Activated naive CD4-positive, alpha-beta T cell treated with anti-CD3 and anti-CD28 coated beads for 36 hours (primary cell): Measurements from ENCODE around the gene C3orf70. TPM values are rescaled to one million over a fixed set of nuclear protein-coding genes. Genes with fewer than 3 reads are reported as not detected.

Experiments used
- CTCF ChIA-PET: fragments of 350-600 bp; sonication (Branson Sonifier 250); formaldehyde crosslinking; loops from one replicate; lab custom pipeline; 2021; ENCODE audit warnings: antibody characterized with exemption; lab: Charles Lee
- DNase-seq: peaks from one replicate; pipeline ENCODE4 v3.0.0-alpha.2; 2020
- H3K27ac Mint-ChIP-seq: one replicate; pipeline ENCODE4 v1.8.0; 2021; ENCODE audit warnings: mild to moderate bottlenecking, mixed read lengths
- H3K27me3 Mint-ChIP-seq: one replicate; pipeline ENCODE4 v1.8.0; 2021; ENCODE audit warnings: low read depth, mixed read lengths
- H3K36me3 Mint-ChIP-seq: one replicate; pipeline ENCODE4 v1.8.0; 2021; ENCODE audit warnings: low read depth, mixed read lengths
- H3K4me1 Mint-ChIP-seq: one replicate; pipeline ENCODE4 v1.8.0; 2021; ENCODE audit warnings: low read depth, mixed read lengths
- H3K4me3 Mint-ChIP-seq: one replicate; pipeline ENCODE4 v1.8.0; 2021; ENCODE audit warnings: mild to moderate bottlenecking, moderate library complexity, mixed read lengths
- H3K9me3 Mint-ChIP-seq: one replicate; pipeline ENCODE4 v1.8.0; 2021; ENCODE audit warnings: mixed read lengths
- intact Hi-C: fragments of 100-400 bp; cut with micrococcal nuclease; formaldehyde crosslinking; loops from one replicate; pipeline ENCODE4 v1.15.1; 2023
- total RNA-seq, 2 experiments: library from RNA; stranded (reverse); gene quantifications; one replicate each; pipeline ENCODE4 v1.2.3, GENCODE V29; 2021

The C3orf70 gene
- total RNA-seq, 2 experiments from 2014 or later: not detected

- CTCF ChIA-PET: no interaction called here
- H3K27ac Mint-ChIP-seq: no peak overlapping the region
- H3K4me1 Mint-ChIP-seq: no peaks in the 10 kb centered on the region
- H3K36me3 Mint-ChIP-seq: no peaks in the 10 kb centered on the region
- intact Hi-C loops: no loop called here
- H3K27me3 Mint-ChIP-seq: peaks cover 11% of the 10 kb centered on the region
- no peaks in the 10 kb centered on the region for H3K9me3 Mint-ChIP-seq
- H3K4me3 Mint-ChIP-seq: no peak overlapping the region
- no peak for DNase-seq
Observed at GRCh38 chr3:185164428-185165217, 11.8 kb upstream of the C3orf70 start.

- H3K27ac Mint-ChIP-seq: no peak overlapping the region
- CTCF ChIA-PET: no interaction called here
- no peaks in the 10 kb centered on the region for H3K4me1 Mint-ChIP-seq
- no peaks in the 10 kb centered on the region for H3K36me3 Mint-ChIP-seq
- H3K4me3 Mint-ChIP-seq: no peak overlapping the region
- no peak for DNase-seq
- H3K9me3 Mint-ChIP-seq: no peaks in the 10 kb centered on the region
- intact Hi-C loops: no loop called here
- peaks cover 19% of the 10 kb centered on the region for H3K27me3 Mint-ChIP-seq
Observed at GRCh38 chr3:185162634-185163033, 9.8 kb upstream of the C3orf70 start.

DNA sequence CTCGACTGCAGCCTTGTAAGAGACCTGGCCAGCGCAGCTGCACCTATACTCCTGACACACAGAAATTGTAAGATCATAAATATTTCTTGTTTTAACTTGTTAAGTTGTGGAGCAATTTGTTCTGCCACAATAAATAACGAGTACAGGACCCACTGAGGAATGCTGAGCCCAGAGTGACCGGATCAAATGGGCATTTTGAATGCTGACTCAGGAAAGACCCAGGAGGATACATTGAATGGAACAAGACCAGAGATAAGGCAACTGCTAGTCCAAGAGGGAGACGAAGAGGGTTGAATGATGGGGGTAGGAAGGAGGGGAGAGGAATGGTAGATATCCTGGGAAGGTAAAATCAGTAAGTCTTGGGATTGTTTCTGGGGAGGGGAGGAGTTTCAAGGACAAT, 8.9 kb upstream of the C3orf70 start:
- no peaks in the 10 kb centered on the region for H3K9me3 Mint-ChIP-seq
- peaks cover 19% of the 10 kb centered on the region for H3K27me3 Mint-ChIP-seq
- intact Hi-C loops: no loop called here
- no peaks in the 10 kb centered on the region for H3K36me3 Mint-ChIP-seq
- no peak overlapping the region for H3K27ac Mint-ChIP-seq
- H3K4me1 Mint-ChIP-seq: no peaks in the 10 kb centered on the region
- CTCF ChIA-PET: no interaction called here
- DNase-seq: no peak
- H3K4me3 Mint-ChIP-seq: no peak overlapping the region

DNA sequence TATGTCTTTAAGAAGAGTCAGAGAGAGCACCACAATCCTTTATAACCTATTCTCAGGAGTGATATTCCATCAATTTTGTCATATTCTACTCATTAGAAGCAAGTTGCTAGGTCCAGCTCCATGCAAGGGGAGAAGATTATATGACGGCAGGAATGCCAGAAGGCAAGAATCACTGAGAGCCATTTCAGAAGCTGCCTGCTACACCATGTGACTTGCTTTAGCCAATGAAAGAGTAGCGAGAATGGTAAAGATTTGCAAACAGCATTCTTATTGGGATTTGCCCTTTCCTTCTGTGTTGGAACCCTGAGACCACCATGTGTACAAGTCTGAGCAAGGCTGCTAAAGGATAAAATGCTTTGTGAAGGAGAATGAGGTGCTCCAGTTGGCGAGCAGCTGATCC, 4.5 kb upstream of the C3orf70 start:
- H3K9me3 Mint-ChIP-seq: no peaks in the 10 kb centered on the region
- H3K4me1 Mint-ChIP-seq: peaks cover 2% of the 10 kb centered on the region
- DNase-seq: no peak
- no peaks in the 10 kb centered on the region for H3K36me3 Mint-ChIP-seq
- H3K27me3 Mint-ChIP-seq: peaks cover 16% of the 10 kb centered on the region
- H3K27ac Mint-ChIP-seq: no peak overlapping the region
- CTCF ChIA-PET: no interaction called here
- no peak overlapping the region for H3K4me3 Mint-ChIP-seq
- intact Hi-C loops: no loop called here

GRCh38 chr3:185155678-185156077, 2.8 kb upstream of the C3orf70 start:
- CTCF ChIA-PET: interaction anchor here (0.6 kb wide), 1 partner anchor 199 kb away, joined by 3 read pairs; no protein-coding TSS in a partner anchor
- peaks cover 25% of the 10 kb centered on the region for H3K27me3 Mint-ChIP-seq
- no peaks in the 10 kb centered on the region for H3K36me3 Mint-ChIP-seq
- DNase-seq: no peak
- no peaks in the 10 kb centered on the region for H3K9me3 Mint-ChIP-seq
- intact Hi-C loops: no loop called here
- no peak overlapping the region for H3K4me3 Mint-ChIP-seq
- H3K27ac Mint-ChIP-seq: no peak overlapping the region
- H3K4me1 Mint-ChIP-seq: peaks cover 4% of the 10 kb centered on the region

DNA sequence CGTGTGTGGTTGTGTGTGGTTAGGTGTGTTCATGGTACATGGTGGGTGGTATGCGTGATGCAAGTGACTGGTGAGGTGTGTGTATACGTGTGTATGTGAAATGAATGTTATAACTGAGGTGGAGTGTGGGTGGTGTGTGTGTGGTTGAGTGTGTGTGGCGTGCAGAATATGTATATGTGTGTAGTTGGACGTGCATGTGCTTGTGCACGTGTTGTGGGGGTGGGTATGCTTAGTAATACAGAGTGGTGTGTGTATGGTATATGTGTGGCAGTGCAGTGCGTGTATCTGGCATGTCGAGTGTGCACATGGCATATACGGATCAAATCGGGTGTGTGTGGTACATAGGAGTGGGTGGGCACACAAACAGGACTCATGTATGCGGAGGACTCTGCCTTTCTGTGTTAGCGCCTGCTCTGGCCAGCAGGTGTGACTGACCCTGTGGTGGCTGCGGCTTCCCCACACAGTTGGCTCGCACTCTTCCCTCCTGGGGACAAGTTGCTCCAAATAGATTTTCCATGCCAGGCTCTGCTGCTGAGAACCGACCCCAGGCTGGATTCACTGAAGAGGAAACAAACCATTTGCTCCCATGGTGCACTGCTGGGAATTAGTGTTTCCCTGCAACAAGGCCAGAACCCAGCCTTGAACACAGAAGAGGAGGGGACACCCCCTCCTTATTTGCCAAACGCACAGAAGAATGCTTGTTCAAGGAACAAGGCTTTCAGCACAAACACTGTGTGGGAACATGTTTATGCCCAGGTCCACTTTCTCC, 1.2 kb upstream of the C3orf70 start:
- CTCF ChIA-PET: no interaction called here
- Mint-ChIP-seq H3K27ac (no peak overlapping the region), H3K4me1 (peaks cover 4% of the 10 kb centered on the region), H3K27me3 (peaks cover 33% of the 10 kb centered on the region), H3K9me3 (no peaks in the 10 kb centered on the region), H3K36me3 (no peaks in the 10 kb centered on the region), H3K4me3 (no peak overlapping the region)
- DNase-seq: no peak
- intact Hi-C loops: no loop called here

DNA sequence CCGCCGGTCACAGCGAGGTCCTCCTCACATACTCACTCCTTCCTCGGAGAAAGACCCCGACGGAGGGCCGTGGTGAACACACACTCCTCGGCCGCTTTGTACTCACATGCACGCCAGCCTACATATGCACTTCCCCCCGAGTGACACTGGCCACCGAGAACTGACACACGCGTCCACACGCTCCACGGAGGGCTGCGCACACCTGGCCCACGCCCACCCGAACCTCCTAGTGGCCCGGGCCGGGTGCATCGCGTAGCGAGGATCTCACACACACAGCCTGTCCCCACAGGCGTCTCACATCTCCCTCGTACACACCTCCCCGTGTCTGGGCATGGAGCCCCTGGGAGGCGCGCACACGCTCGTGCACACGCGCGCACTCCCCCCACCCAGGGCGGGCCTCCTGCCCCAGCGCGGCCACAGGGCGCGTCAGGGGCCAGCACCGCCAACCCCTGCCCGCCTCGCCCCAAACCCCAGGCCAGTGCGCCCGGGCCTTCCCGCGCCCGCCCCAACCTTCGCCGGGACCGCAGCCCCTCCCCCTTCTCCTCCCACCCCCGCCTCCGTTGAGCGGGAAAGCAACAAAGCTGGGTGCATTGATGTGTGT, 411 bp upstream of the C3orf70 start:
- intact Hi-C loops: no loop called here
- peak overlapping the region; percentile 69 for H3K4me3 Mint-ChIP-seq
- H3K27me3 Mint-ChIP-seq: peaks cover 29% of the 10 kb centered on the region
- CTCF ChIA-PET: no interaction called here
- no peak overlapping the region for H3K27ac Mint-ChIP-seq
- no peaks in the 10 kb centered on the region for H3K9me3 Mint-ChIP-seq
- DNase-seq: peak; percentile 8
- no peaks in the 10 kb centered on the region for H3K36me3 Mint-ChIP-seq
- H3K4me1 Mint-ChIP-seq: peaks cover 4% of the 10 kb centered on the region

GRCh38 chr3:185151964-185152409, 873 bp downstream of the C3orf70 start:
- no peak overlapping the region for H3K27ac Mint-ChIP-seq
- H3K4me3 Mint-ChIP-seq: peak overlapping the region; percentile 62
- intact Hi-C loops: no loop called here
- no peaks in the 10 kb centered on the region for H3K9me3 Mint-ChIP-seq
- DNase-seq: no peak
- H3K4me1 Mint-ChIP-seq: peaks cover 4% of the 10 kb centered on the region
- H3K27me3 Mint-ChIP-seq: peaks cover 27% of the 10 kb centered on the region
- no peaks in the 10 kb centered on the region for H3K36me3 Mint-ChIP-seq
- CTCF ChIA-PET: interaction anchor here (0.6 kb wide), 1 partner anchor 509 kb away, joined by 4 read pairs; no protein-coding TSS in a partner anchor

DNA sequence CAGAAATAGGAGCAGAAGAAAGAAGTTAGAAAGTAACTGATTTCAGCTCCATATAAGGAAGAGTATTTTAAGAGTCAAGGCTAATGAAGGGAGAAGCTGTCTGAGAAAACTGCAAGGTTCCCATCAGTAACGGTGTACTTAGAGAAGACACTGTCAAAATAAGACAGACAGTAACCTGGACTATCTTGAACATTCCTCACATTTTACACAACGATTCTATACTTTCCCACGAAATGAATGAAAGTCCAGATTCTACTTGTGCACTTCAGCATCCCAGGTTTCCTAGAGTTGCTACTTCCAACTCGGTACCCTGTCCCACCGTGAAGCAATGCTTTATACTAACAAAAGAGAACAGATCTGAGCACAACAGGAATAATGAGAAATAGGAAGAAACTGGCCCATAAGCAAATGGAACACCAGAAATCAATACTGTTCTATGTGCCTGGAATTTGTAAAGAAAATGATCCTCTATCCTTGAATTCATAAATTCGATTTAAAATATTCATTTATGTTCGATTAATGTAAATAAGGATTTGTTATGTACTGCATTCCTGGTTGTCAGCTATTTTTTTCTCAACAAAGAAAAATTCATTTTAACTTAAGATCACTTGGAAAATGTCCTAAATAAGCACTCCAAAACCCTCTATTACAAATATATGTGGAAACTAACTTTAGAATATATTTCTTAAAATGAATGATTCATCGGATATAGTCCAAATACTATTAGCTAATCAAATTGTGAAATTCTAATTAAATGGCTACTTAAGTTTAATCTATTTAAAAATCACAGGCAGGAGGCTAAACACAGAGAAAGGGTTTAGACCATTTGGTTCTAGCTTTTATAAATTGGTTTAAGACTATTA, 1.5 kb downstream of the C3orf70 start:
- Mint-ChIP-seq H3K36me3 (no peaks in the 10 kb centered on the region), H3K27me3 (peaks cover 24% of the 10 kb centered on the region), H3K9me3 (no peaks in the 10 kb centered on the region), H3K4me3 (no peak overlapping the region), H3K4me1 (peaks cover 4% of the 10 kb centered on the region), H3K27ac (no peak overlapping the region)
- CTCF ChIA-PET: interaction anchor here (0.6 kb wide), 1 partner anchor 510 kb away, joined by 4 read pairs; no protein-coding TSS in a partner anchor
- no peak for DNase-seq
- intact Hi-C loops: no loop called here

DNA sequence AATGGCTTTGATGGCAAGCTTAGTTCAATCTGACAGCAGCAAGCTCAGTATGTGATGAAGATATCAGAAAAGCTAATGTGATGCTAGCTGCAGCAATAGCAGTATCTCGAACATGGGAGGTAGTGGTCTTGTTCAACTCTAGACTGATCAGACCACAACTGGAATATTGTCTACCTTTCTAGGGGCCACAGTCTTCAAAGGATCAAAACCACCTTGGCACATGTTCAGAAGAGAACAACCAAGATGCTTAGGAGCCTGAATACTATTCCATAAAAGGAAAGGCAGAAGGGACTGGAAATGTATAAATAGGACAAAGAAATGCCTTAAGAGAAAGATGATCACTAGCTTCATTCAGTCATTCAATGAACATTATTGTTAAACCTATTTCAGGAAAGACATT, 2.3 kb downstream of the C3orf70 start:
- DNase-seq: no peak
- H3K9me3 Mint-ChIP-seq: no peaks in the 10 kb centered on the region
- H3K27ac Mint-ChIP-seq: no peak overlapping the region
- no peak overlapping the region for H3K4me3 Mint-ChIP-seq
- H3K27me3 Mint-ChIP-seq: peaks cover 26% of the 10 kb centered on the region
- intact Hi-C loops: no loop called here
- CTCF ChIA-PET: no interaction called here
- H3K4me1 Mint-ChIP-seq: peaks cover 4% of the 10 kb centered on the region
- no peaks in the 10 kb centered on the region for H3K36me3 Mint-ChIP-seq

- CTCF ChIA-PET: no interaction called here
- peaks cover 26% of the 10 kb centered on the region for H3K27me3 Mint-ChIP-seq
- intact Hi-C loops: no loop called here
Observed at GRCh38 chr3:185149591-185149990, 3.3 kb downstream of the C3orf70 start.

DNA sequence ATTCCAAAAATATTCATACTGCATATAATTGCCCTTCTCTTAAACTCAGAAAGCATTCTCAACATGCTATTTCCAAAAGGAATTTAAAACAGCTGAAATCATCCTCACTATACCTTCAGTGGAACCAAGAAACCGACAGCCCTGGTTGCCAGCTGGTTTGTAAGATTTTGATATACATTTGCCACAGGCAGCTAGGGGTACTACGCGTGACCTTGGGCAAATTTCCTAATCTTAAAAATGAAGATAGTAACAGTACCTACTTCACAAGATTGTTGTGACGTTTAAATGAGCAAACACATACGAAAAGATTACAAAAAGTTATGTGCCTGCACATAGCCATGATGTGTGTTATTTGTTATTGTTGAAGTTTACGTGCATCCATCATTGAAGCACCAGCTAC, 7.3 kb downstream of the C3orf70 start:
- no peak overlapping the region for H3K4me3 Mint-ChIP-seq

More at GRCh38 chr3:185149591-185149990, 3.3 kb downstream of the C3orf70 start:
- no peak overlapping the region for H3K27ac Mint-ChIP-seq
- no peaks in the 10 kb centered on the region for H3K9me3 Mint-ChIP-seq
- no peak for DNase-seq
- H3K36me3 Mint-ChIP-seq: no peaks in the 10 kb centered on the region
- H3K4me1 Mint-ChIP-seq: peaks cover 4% of the 10 kb centered on the region
- no peak overlapping the region for H3K4me3 Mint-ChIP-seq

More for the DNA sequence above, 7.3 kb downstream of the C3orf70 start:
- DNase-seq: no peak
- peaks cover 11% of the 10 kb centered on the region for H3K27me3 Mint-ChIP-seq
- CTCF ChIA-PET: no interaction called here
- no peak overlapping the region for H3K27ac Mint-ChIP-seq
- no peaks in the 10 kb centered on the region for H3K4me1 Mint-ChIP-seq
- no peaks in the 10 kb centered on the region for H3K36me3 Mint-ChIP-seq
- no peaks in the 10 kb centered on the region for H3K9me3 Mint-ChIP-seq
- intact Hi-C loops: no loop called here
